Transverse colon (tissue), 4 donors: ENCODE results near the gene CSDE1. TPM values are rescaled to one million over a fixed set of nuclear protein-coding genes. Genes with fewer than 3 reads are reported as not detected.
"Not testable (repeated sequence)": the region's sequence is repeated elsewhere in the genome, so short reads cannot be mapped to it uniquely, and the experiment has no call there.

Experiments used
- DNase-seq: peaks from one replicate; pipeline ENCODE4 v3.0.0-alpha.2; 2019
- H3K27ac ChIP-seq, 4 donors: fragments of 200-600 bp; sonication (generic); 2 replicates each; pipeline ENCODE4 v1.5.1; 2016 to 2018; ENCODE audit warnings: inconsistent platforms in 4 of 4
- H3K27me3 ChIP-seq: fragments of 200-600 bp; sonication (generic); 2 replicates; pipeline ENCODE4 v1.5.1; 2017; ENCODE audit warnings: inconsistent platforms
- H3K36me3 ChIP-seq, 4 donors: fragments of 200-600 bp; sonication (generic); 2 replicates each; pipeline ENCODE4 v1.5.1; 2017 to 2019; ENCODE audit warnings: inconsistent platforms in 4 of 4
- H3K4me1 ChIP-seq, 4 donors: fragments of 200-600 bp; sonication (generic); 2 replicates each; pipeline ENCODE4 v1.5.1; 2017 to 2020; ENCODE audit warnings: inconsistent platforms in 4 of 4
- H3K4me3 ChIP-seq, 4 donors: fragments of 200-600 bp; sonication (generic); 1 replicate in 1 of 4; 2 replicates in 3 of 4; pipeline versions ENCODE4 v1.5.1 to v1.6.1; 2017 to 2019; ENCODE audit warnings: inconsistent platforms in 4 of 4
- H3K9me3 ChIP-seq, 2 donors: fragments of 200-600 bp; sonication (generic); 2 replicates each; pipeline ENCODE4 v1.5.1; 2017 to 2019; ENCODE audit warnings: inconsistent platforms in 2 of 2
- EP300 ChIP-seq: sonication (generic); formaldehyde crosslinking; IDR thresholded peaks from one replicate; pipeline ENCODE4 v1.6.1; 2017; ENCODE audit warnings: antibody characterized with exemption, low read depth
- POLR2A ChIP-seq: fragments of 450-650 bp; IDR thresholded peaks from one replicate; pipeline ENCODE4 v1.6.1; 2016; ENCODE audit warnings: antibody characterized with exemption, mild to moderate bottlenecking, moderate library complexity
- POLR2AphosphoS5 ChIP-seq, 3 donors: sonication (generic); formaldehyde crosslinking; IDR thresholded peaks; one replicate each; pipeline ENCODE4 v1.6.1; 2016; ENCODE audit warnings: antibody characterized with exemption in 3 of 3
- WGBS, 2 donors: methylation state at CpG; one replicate each; pipeline ENCODE4 v1.1.5; 2018; ENCODE audit warnings: low coverage in 1 of 2; 5-methylcytosine and 5-hydroxymethylcytosine counted together
- in situ Hi-C, 4 donors: fragments of 200-750 bp; cut with MboI; loops; one replicate each; pipeline versions ENCODE4 v1.15.0 to v1.15.1; 2017; ENCODE audit warnings: low sequenced_read_pairs in 3 of 4, low pct_ligation_motif_present in 1 of 4, low pct_unique_long_range_greater_than_20kb in 1 of 4
- intact Hi-C: fragments of 100-400 bp; cut with DNase I; formaldehyde crosslinking; loops from one replicate; pipeline ENCODE4 v1.15.1; 2023; ENCODE audit warnings: low total_unique reads
- total RNA-seq, 4 donors: library from RNA; depleted of rRNA; stranded (reverse); fragments of >200 nt; gene quantifications; one replicate each; pipeline ENCODE4 v1.1.0, GENCODE V29; 2016
- TF ChIP-seq, protein P1 (sequence below), 5 experiments: fragments of 200-600 bp in 3 of 5; fragments of 450-650 bp in 2 of 5; sonication (generic) in 3 of 5; IDR thresholded peaks; 1 replicate in 2 of 5; 2 replicates in 3 of 5; pipeline ENCODE4 v1.5.1; 2016 to 2017; ENCODE audit warnings: antibody characterized with exemption in 5 of 5, inconsistent platforms in 3 of 5, mild to moderate bottlenecking in 2 of 5, moderate library complexity in 1 of 5

CSDE1 gene
- total RNA-seq, 4 donors from 2014 or later, result 264 to 1,040 (median 739) TPM

DNA sequence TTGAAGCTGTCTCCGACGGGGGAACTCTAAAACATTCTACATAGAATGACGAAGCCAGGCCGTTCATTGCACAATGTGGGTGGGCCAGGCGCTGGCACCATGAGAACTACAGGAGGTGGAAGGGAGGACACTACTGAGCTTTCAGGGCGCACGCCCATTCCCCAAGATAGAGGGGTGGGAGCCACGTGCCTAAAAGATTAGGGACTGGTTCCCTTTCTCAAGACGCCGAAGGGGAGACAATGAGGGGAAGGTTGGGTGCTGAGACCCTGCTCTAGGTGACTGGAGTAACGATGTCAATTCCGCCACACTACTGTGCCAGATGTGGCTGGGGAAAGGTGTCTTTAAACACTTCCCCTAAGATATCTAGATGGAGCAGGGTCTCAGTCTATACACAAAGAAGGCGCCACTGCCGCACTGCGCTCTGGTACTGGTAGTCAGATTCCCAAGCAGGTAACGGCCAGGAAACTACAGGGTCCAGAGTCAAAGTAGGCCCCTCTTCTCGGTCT, 782 bp downstream of the CSDE1 start:
- peaks cover 25 to 60% (median 49%) of the 10 kb centered on the region in 4 donors for H3K4me1 ChIP-seq
- in situ Hi-C loops, result no loop called here

DNA sequence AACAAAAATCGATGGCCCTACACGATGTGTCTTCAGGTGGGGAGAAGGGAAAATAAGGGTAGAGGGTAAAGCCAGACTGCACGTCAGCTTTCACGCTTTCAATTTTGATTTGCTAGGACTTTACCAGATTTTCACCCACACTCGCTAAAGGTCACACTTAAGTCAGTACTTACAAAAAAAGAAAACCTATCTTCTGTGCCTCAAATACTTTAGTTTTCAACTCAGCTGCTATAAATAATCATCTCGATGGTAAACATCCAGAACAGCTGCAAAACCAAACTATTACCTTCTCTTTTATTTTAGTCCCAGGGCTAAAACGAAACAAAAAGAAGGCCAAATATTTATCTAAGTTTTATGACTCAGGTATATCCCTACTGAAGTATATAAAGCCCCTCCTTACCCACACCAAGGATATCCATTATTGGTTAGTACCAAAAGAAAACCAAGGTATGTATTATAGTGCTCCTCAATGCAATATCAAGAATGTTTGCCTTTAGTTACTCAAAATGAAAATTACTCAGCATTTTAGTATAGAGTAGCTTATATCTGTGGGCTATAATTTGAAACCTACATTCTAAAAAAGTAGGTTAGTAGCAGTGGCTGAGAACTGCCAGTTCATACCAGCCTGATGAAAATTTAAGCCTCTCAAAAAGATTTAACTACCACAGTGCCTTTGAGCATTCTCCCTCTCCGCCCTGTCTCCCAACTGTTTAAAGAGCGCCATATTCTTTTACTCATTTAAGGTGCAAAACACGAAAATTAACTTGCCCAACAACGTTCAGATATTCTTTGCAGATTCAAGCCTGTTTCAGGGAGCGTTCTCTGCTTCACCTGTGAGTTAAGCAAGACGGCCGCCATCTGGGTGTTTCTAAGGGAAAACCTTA, 1.5 kb downstream of the CSDE1 start:
- Histone ChIP-seq H3K27ac (peak overlapping the region; percentile 95 to 100 (median 99)), H3K27me3 (no peaks in the 10 kb centered on the region), H3K4me1 (peaks cover 25 to 67% (median 55%) of the 10 kb centered on the region in 4 donors), H3K36me3 (no peaks in the 10 kb centered on the region), H3K9me3 (no peaks in the 10 kb centered on the region), H3K4me3 (peak overlapping the region in 3 of 4 donors; percentile 92 to 99 (median 93))
- in situ Hi-C loops (no loop called here), intact Hi-C loops (no loop called here)
- no peak for DNase-seq
- WGBS, 2 donors, result 13 to 19% methylated on average over 14 of the region's 14 CpGs
- TF ChIP-seq EP300, result no peak
- TF ChIP-seq POLR2AphosphoS5 (IDR thresholded peaks at IDR 0.05), result no peak
- TF ChIP-seq POLR2A, result no peak
- TF ChIP-seq, protein P1, sequence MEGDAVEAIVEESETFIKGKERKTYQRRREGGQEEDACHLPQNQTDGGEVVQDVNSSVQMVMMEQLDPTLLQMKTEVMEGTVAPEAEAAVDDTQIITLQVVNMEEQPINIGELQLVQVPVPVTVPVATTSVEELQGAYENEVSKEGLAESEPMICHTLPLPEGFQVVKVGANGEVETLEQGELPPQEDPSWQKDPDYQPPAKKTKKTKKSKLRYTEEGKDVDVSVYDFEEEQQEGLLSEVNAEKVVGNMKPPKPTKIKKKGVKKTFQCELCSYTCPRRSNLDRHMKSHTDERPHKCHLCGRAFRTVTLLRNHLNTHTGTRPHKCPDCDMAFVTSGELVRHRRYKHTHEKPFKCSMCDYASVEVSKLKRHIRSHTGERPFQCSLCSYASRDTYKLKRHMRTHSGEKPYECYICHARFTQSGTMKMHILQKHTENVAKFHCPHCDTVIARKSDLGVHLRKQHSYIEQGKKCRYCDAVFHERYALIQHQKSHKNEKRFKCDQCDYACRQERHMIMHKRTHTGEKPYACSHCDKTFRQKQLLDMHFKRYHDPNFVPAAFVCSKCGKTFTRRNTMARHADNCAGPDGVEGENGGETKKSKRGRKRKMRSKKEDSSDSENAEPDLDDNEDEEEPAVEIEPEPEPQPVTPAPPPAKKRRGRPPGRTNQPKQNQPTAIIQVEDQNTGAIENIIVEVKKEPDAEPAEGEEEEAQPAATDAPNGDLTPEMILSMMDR (IDR thresholded peaks at IDR 0.05), result no peak

More for the DNA sequence above, 782 bp downstream of the CSDE1 start:
- Histone ChIP-seq H3K27ac (peak overlapping the region; percentile 95 to 100 (median 99)), H3K4me3 (peak overlapping the region; percentile 73 to 99 (median 92)), H3K27me3 (no peaks in the 10 kb centered on the region), H3K36me3 (no peaks in the 10 kb centered on the region), H3K9me3 (no peaks in the 10 kb centered on the region)
- peak; percentile 32 for DNase-seq
- WGBS, 2 donors, result 0 to 1% methylated on average over 3 to 17 of the region's 17 CpGs
- intact Hi-C loops, result no loop called here
- TF ChIP-seq POLR2A (no peak), POLR2AphosphoS5 (IDR thresholded peaks at IDR 0.05) (no peak)

DNA sequence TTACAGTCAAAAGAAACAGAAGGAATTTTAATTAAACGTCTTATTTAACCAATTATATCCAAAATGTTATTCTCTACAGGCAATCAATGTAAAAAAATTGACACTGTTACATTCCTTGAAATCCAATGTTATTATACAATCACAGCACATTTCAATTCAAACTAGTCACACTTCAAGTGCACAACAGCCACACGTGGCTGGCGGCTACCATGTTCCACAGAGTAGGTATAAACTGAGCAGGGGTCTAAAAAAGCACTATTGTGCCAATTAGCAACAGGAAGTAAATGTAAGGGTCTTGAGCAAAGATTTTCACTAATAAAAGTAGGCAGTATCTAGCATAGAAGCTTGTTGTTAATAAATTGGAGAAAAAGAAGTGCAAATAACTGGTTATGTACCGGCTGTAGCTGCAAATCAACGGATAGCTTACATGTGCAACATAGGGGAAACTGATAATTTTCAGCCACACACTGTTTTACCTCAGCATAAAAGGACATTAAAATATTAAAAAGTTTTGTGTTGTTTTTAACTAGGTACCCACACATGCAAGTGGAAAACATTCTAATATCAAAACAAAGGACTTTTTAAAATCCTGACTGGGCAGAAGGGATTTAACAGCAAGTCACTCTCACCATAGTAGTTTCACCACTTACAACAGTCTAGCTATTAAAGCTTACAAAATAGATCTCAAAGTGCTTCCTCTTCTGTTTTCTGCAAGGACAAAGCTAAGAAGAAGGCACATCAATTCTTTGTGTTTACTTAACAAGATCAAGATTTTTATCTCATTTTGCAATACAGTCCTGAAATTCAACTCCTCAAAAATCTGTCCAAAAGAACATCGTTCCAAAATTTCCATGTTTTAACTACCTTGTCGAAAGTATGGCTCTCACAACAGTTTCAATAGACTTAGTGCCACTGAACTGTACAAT, 2.5 kb downstream of the CSDE1 start:
- TF ChIP-seq, protein P1 (IDR thresholded peaks at IDR 0.05), result no peak
- TF ChIP-seq POLR2A (no peak), POLR2AphosphoS5 (IDR thresholded peaks at IDR 0.05) (no peak), EP300 (no peak)
- Histone ChIP-seq H3K9me3 (no peaks in the 10 kb centered on the region), H3K27me3 (no peaks in the 10 kb centered on the region), H3K27ac (peak overlapping the region; percentile 95 to 100 (median 99)), H3K4me3 (peak overlapping the region in 3 of 4 donors; percentile 7 to 99 (median 93)), H3K36me3 (no peaks in the 10 kb centered on the region), H3K4me1 (peaks cover 32 to 75% (median 60%) of the 10 kb centered on the region in 4 donors)
- intact Hi-C loops (no loop called here), in situ Hi-C loops (no loop called here)
- 30 to 37% methylated on average over 7 of the region's 7 CpGs for WGBS, 2 donors
- DNase-seq, result no peak

DNA sequence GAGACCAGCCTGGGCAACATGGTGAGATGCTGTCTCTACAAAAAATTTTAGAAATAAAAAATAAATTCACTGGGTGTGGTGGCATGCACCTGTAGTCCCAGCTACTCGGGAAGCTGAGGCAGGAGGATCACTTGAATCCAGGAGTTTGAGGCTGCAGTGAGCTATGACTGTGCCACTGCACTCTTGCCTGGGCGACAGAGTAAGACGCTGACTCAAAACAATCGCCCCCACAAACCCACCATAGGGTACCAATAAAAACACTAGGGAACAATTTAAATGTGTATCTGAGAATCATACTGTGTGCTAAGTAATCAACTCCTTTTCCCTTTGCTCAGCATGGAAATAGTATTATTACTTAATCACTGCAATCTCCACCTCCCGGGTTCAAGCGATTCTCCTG, 4.1 kb downstream of the CSDE1 start:
- H3K27me3 ChIP-seq, H3K4me3 ChIP-seq, H3K9me3 ChIP-seq, in situ Hi-C loops, intact Hi-C loops, DNase-seq, H3K27ac ChIP-seq: not testable (repeated sequence)
- Histone ChIP-seq H3K36me3 (peaks cover 0 to 11% (median 5%) of the 10 kb centered on the region in 4 donors), H3K4me1 (peaks cover 32 to 80% (median 63%) of the 10 kb centered on the region in 4 donors)
- WGBS, 2 donors, result 85 to 100% methylated on average over 1 to 6 of the region's 6 CpGs
